Thyroid gland (tissue), 4 donors: ENCODE results near the gene ANKRD12.

Source experiments
- CTCF ChIP-seq, 6 experiments: fragments of 200-600 bp in 3 of 6; fragments of 450-650 bp in 3 of 6; sonication (generic) in 3 of 6; IDR thresholded peaks; one replicate each; pipeline ENCODE4 v1.5.1; 2016 to 2019; ENCODE audit warnings: antibody characterized with exemption in 6 of 6, mild to moderate bottlenecking in 2 of 6, inconsistent platforms in 1 of 6, moderate library complexity in 1 of 6
- POLR2A ChIP-seq, 2 donors: fragments of 450-650 bp; IDR thresholded peaks; one replicate each; pipeline ENCODE4 v1.6.1; 2017; ENCODE audit warnings: antibody characterized with exemption in 2 of 2, mild to moderate bottlenecking in 2 of 2, moderate library complexity in 1 of 2

GRCh38 chr18:9135081-9135911, 1.3 kb upstream of the ANKRD12 start:
- TF ChIP-seq CTCF (IDR thresholded peaks at IDR 0.05) (no peak), POLR2A (IDR thresholded peaks at IDR 0.05) (no peak)
